ENCODE measurements around the gene B4GALT7. TPM values are rescaled to one million over a fixed set of nuclear protein-coding genes. Genes with fewer than 3 reads are reported as not detected.

The B4GALT7 gene
- total RNA-seq, 1 donor from 2014 or later = 16.1 TPM

Other genes starting within 250 kb of the B4GALT7 start
- gene LMAN2, start 248.5 kb upstream of the B4GALT7 start, total RNA-seq = 67.5 TPM
- gene RGS14, start 242.2 kb upstream of the B4GALT7 start, total RNA-seq = 4.3 TPM
- gene SLC34A1, start 215.7 kb upstream of the B4GALT7 start, total RNA-seq = not detected
- not detected for gene PFN3, start 199.5 kb upstream of the B4GALT7 start, total RNA-seq
- gene F12, start 190.6 kb upstream of the B4GALT7 start, total RNA-seq = not detected
- gene GRK6, start 173.5 kb upstream of the B4GALT7 start, total RNA-seq = 20.2 TPM
- gene PRR7, start 153.3 kb upstream of the B4GALT7 start, total RNA-seq = 5.1 TPM
- 27.5 TPM for gene DBN1, start 126.5 kb upstream of the B4GALT7 start, total RNA-seq
- gene PDLIM7, start 102.5 kb upstream of the B4GALT7 start, total RNA-seq = 133 TPM
- gene DOK3, start 90.3 kb upstream of the B4GALT7 start, total RNA-seq = 4.7 TPM
- gene DDX41, start 83.2 kb upstream of the B4GALT7 start, total RNA-seq = 37.9 TPM
- 25.4 TPM for gene FAM193B, start 45.6 kb upstream of the B4GALT7 start, total RNA-seq
- gene TMED9, start 7.9 kb upstream of the B4GALT7 start, total RNA-seq = 94.9 TPM
- gene FAM153A, start 182.8 kb downstream of the B4GALT7 start, total RNA-seq = 9.3 TPM

All from cardiac septum (tissue), 1 donor.